ENCODE measurements around the gene SETD5.

SETD5 gene

GRCh38 chr3:9496893-9497292, 99.5 kb downstream of the SETD5 start:
- no peak for TF ChIP-seq CTCF (IDR thresholded peaks at IDR 0.05; ENCODE audit: extremely low read depth, insufficient read depth, missing control alignments)
- no peak for DNase-seq (ENCODE audit: low spot score)
- in situ Hi-C loops (cut with MboI; ENCODE audit: low pct_unique_long_range_greater_than_20kb, low sequenced_read_pairs, unreplicated experiment): no loop called here

GRCh38 chr3:9497821-9498565, 100.6 kb downstream of the SETD5 start:
- TF ChIP-seq CTCF (IDR thresholded peaks at IDR 0.05; ENCODE audit: extremely low read depth, insufficient read depth, missing control alignments): no peak
- no peak for DNase-seq (ENCODE audit: low spot score)
- in situ Hi-C loops (cut with MboI; ENCODE audit: low pct_unique_long_range_greater_than_20kb, low sequenced_read_pairs, unreplicated experiment): no loop called here

GRCh38 chr3:9498781-9499180, 101.4 kb downstream of the SETD5 start:
- no peak for TF ChIP-seq CTCF (IDR thresholded peaks at IDR 0.05; ENCODE audit: extremely low read depth, insufficient read depth, missing control alignments)
- no peak for DNase-seq (ENCODE audit: low spot score)
- in situ Hi-C loops (cut with MboI; ENCODE audit: low pct_unique_long_range_greater_than_20kb, low sequenced_read_pairs, unreplicated experiment): no loop called here

GRCh38 chr3:9499455-9500107, 102.2 kb downstream of the SETD5 start:
- no peak for DNase-seq (ENCODE audit: low spot score)
- TF ChIP-seq CTCF (IDR thresholded peaks at IDR 0.05; ENCODE audit: extremely low read depth, insufficient read depth, missing control alignments): no peak
- in situ Hi-C loops (cut with MboI; ENCODE audit: low pct_unique_long_range_greater_than_20kb, low sequenced_read_pairs, unreplicated experiment): no loop called here

- in situ Hi-C loops (cut with MboI; ENCODE audit: low pct_unique_long_range_greater_than_20kb, low sequenced_read_pairs, unreplicated experiment): no loop called here
- peak; percentile 73 for DNase-seq (ENCODE audit: low spot score)
- peak; percentile 87 for TF ChIP-seq CTCF (IDR thresholded peaks at IDR 0.05; ENCODE audit: extremely low read depth, insufficient read depth, missing control alignments)
Measured at GRCh38 chr3:9500108-9501050, 103.0 kb downstream of the SETD5 start.

- no peak for TF ChIP-seq CTCF (IDR thresholded peaks at IDR 0.05; ENCODE audit: extremely low read depth, insufficient read depth, missing control alignments)
- in situ Hi-C loops (cut with MboI; ENCODE audit: low pct_unique_long_range_greater_than_20kb, low sequenced_read_pairs, unreplicated experiment): no loop called here
- DNase-seq (ENCODE audit: low spot score): no peak
Measured at GRCh38 chr3:9501226-9501625, 103.8 kb downstream of the SETD5 start.

All from GM13977 (cell line).